SK-N-SH (cell line): Measurements from ENCODE around the gene LRFN3. TPM values are rescaled to one million over a fixed set of nuclear protein-coding genes. Genes with fewer than 3 reads are reported as not detected.

Experiments used
- CHD2 ChIP-seq: fragments of 150-350 bp; IDR thresholded peaks from 2 replicates; pipeline ENCODE4 v1.6.1; 2018; ENCODE audit warnings: low read length; ENCODE audit not compliant: partially characterized antibody
- EP300 ChIP-seq, 2 experiments: IDR thresholded peaks; 2 replicates each; pipeline versions ENCODE4 v1.4.0 to v1.6.1; 2012; ENCODE audit warnings: borderline replicate concordance in 1 of 2, low read depth in 1 of 2, low read length in 1 of 2
- EZH2phosphoT487 ChIP-seq: fragments of 200-600 bp; sonication (generic); IDR thresholded peaks from 2 replicates; pipeline ENCODE4 v1.6.1; 2017; ENCODE audit warnings: low read depth, mixed run types, mild to moderate bottlenecking, antibody characterized with exemption, moderate library complexity, borderline replicate concordance
- FOXJ3 ChIP-seq: sonication (generic); formaldehyde crosslinking; IDR thresholded peaks from 2 replicates; pipeline ENCODE4 v1.5.1; 2020; ENCODE audit warnings: mild to moderate bottlenecking, missing genetic modification reagents
- GATA2 ChIP-seq: sonication (generic); formaldehyde crosslinking; IDR thresholded peaks from 2 replicates; pipeline ENCODE4 v1.5.0; 2020; ENCODE audit warnings: mild to moderate bottlenecking, missing genetic modification reagents
- MXI1 ChIP-seq: IDR thresholded peaks from 2 replicates; pipeline ENCODE4 v1.6.1; 2012; ENCODE audit warnings: mild to moderate bottlenecking, low read depth, low read length, improper control_type of control experiment
- RAD21 ChIP-seq: IDR thresholded peaks from 2 replicates; pipeline ENCODE4 v1.6.1; 2012; ENCODE audit warnings: mild to moderate bottlenecking, low read length
- TCF12 ChIP-seq: IDR thresholded peaks from 2 replicates; pipeline ENCODE4 v1.4.0; 2012
- polyA plus RNA-seq, 3 experiments: library from polyadenylated mRNA; depleted of rRNA; stranded (reverse); fragments of >200 nt; gene quantifications; 2 replicates each; pipeline ENCODE4 v1.2.3, GENCODE V29; 2012
- TF ChIP-seq, protein P1 (sequence below): IDR thresholded peaks from 2 replicates; pipeline ENCODE4 v1.4.0; 2012; ENCODE audit warnings: low read depth, borderline replicate concordance
- TF ChIP-seq, protein P2 (sequence below): fragments of 200-600 bp; sonication (generic); IDR thresholded peaks from 2 replicates; pipeline ENCODE4 v1.6.1; 2017; ENCODE audit warnings: antibody characterized with exemption, mild to moderate bottlenecking, moderate library complexity
- TF ChIP-seq, protein P3 (sequence below): IDR thresholded peaks from 2 replicates; pipeline ENCODE4 v1.6.1; 2012; ENCODE audit warnings: mild to moderate bottlenecking, low read depth, low read length, moderate library complexity
- TF ChIP-seq, protein P4 (sequence below): fragments of 150-350 bp; IDR thresholded peaks from 2 replicates; pipeline ENCODE4 v1.6.1; 2016; ENCODE audit warnings: mild to moderate bottlenecking, low read depth, low read length

LRFN3 gene
- polyA plus RNA-seq, 1 of the 3 experiments (the other 2 are of a cell fraction): 5.4 TPM

DNA sequence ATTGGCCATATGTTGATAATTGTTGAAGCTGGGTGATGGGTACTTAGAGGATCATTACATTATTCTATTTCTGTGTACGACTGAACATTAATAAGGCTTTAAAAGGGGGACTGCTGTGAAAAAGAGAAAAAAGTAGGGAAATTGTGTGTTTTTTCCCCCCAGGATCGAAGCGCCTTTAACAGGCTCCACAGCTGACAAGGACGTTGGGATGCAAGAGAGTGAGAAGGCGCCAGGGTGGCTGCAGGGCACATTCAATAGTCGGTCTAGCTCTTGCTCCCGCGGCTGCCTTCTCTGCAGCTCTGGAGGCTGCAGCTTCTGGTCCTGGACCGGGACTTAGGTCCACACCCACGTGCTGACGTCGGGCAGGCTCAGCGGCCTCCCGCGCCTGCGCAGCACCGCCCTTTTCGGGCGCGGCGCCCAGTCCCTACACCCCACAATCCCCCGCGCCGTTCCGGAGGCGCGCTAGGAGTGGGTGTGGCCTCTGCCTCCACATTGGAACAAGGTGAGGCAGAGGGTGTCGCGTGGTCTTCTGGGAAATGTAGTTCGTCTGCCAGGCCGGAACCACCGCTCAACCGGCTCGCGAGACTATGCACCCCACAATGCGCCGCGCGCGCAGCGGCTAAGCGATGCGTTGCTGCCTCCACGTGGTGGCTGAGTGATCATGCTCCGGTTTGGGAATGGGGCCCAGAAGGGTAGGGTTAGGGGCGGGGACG, 4.9 kb upstream of the LRFN3 start (continued):
- TF ChIP-seq, protein P1, sequence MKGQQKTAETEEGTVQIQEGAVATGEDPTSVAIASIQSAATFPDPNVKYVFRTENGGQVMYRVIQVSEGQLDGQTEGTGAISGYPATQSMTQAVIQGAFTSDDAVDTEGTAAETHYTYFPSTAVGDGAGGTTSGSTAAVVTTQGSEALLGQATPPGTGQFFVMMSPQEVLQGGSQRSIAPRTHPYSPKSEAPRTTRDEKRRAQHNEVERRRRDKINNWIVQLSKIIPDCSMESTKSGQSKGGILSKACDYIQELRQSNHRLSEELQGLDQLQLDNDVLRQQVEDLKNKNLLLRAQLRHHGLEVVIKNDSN: peak; percentile 61; the same call in 1 of the 2 replicates
- TF ChIP-seq TCF12 (no peak), RAD21 (peak; percentile 99), GATA2 (CRISPR knock-in tag) (no peak), CHD2 (peak; percentile 99), MXI1 (peak; percentile 94), EP300 (IDR thresholded peaks at IDR 0.05; ENCODE audit: borderline replicate concordance in 1 of 2, low read depth in 1 of 2, low read length in 1 of 2) (no peak), EZH2phosphoT487 (no peak), FOXJ3 (no peak)
- TF ChIP-seq, protein P2, sequence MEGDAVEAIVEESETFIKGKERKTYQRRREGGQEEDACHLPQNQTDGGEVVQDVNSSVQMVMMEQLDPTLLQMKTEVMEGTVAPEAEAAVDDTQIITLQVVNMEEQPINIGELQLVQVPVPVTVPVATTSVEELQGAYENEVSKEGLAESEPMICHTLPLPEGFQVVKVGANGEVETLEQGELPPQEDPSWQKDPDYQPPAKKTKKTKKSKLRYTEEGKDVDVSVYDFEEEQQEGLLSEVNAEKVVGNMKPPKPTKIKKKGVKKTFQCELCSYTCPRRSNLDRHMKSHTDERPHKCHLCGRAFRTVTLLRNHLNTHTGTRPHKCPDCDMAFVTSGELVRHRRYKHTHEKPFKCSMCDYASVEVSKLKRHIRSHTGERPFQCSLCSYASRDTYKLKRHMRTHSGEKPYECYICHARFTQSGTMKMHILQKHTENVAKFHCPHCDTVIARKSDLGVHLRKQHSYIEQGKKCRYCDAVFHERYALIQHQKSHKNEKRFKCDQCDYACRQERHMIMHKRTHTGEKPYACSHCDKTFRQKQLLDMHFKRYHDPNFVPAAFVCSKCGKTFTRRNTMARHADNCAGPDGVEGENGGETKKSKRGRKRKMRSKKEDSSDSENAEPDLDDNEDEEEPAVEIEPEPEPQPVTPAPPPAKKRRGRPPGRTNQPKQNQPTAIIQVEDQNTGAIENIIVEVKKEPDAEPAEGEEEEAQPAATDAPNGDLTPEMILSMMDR: peak; percentile 89
- TF ChIP-seq, protein P3, sequence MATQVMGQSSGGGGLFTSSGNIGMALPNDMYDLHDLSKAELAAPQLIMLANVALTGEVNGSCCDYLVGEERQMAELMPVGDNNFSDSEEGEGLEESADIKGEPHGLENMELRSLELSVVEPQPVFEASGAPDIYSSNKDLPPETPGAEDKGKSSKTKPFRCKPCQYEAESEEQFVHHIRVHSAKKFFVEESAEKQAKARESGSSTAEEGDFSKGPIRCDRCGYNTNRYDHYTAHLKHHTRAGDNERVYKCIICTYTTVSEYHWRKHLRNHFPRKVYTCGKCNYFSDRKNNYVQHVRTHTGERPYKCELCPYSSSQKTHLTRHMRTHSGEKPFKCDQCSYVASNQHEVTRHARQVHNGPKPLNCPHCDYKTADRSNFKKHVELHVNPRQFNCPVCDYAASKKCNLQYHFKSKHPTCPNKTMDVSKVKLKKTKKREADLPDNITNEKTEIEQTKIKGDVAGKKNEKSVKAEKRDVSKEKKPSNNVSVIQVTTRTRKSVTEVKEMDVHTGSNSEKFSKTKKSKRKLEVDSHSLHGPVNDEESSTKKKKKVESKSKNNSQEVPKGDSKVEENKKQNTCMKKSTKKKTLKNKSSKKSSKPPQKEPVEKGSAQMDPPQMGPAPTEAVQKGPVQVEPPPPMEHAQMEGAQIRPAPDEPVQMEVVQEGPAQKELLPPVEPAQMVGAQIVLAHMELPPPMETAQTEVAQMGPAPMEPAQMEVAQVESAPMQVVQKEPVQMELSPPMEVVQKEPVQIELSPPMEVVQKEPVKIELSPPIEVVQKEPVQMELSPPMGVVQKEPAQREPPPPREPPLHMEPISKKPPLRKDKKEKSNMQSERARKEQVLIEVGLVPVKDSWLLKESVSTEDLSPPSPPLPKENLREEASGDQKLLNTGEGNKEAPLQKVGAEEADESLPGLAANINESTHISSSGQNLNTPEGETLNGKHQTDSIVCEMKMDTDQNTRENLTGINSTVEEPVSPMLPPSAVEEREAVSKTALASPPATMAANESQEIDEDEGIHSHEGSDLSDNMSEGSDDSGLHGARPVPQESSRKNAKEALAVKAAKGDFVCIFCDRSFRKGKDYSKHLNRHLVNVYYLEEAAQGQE: peak; percentile 66
- TF ChIP-seq, protein P4, sequence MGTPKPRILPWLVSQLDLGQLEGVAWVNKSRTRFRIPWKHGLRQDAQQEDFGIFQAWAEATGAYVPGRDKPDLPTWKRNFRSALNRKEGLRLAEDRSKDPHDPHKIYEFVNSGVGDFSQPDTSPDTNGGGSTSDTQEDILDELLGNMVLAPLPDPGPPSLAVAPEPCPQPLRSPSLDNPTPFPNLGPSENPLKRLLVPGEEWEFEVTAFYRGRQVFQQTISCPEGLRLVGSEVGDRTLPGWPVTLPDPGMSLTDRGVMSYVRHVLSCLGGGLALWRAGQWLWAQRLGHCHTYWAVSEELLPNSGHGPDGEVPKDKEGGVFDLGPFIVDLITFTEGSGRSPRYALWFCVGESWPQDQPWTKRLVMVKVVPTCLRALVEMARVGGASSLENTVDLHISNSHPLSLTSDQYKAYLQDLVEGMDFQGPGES: no peak
